ENCODE data around the gene ARIH1.

The ARIH1 gene

DNA sequence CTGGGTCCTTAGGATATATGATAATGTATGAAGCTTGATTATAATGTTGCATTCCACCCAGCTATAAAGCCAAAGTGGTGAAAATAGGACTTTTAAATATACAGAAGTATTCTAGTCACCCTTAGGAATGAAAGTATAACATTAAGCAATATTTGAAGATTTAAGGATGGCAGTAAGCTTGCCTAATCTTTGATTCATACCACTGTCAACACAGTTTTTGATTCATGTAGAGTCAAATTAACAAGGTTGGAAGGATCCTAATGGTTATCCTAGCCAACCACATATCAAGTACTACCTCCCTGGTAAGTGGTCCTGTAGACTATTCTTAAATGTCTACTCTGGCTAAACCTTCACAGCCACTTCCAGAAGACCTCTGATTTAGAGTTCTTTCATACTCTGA, 18.6 kb downstream of the ARIH1 start:
- no peak overlapping the region for H3K4me3 ChIP-seq (ENCODE audit: low read depth, low read length)
- TF ChIP-seq, protein P1, sequence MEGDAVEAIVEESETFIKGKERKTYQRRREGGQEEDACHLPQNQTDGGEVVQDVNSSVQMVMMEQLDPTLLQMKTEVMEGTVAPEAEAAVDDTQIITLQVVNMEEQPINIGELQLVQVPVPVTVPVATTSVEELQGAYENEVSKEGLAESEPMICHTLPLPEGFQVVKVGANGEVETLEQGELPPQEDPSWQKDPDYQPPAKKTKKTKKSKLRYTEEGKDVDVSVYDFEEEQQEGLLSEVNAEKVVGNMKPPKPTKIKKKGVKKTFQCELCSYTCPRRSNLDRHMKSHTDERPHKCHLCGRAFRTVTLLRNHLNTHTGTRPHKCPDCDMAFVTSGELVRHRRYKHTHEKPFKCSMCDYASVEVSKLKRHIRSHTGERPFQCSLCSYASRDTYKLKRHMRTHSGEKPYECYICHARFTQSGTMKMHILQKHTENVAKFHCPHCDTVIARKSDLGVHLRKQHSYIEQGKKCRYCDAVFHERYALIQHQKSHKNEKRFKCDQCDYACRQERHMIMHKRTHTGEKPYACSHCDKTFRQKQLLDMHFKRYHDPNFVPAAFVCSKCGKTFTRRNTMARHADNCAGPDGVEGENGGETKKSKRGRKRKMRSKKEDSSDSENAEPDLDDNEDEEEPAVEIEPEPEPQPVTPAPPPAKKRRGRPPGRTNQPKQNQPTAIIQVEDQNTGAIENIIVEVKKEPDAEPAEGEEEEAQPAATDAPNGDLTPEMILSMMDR (IDR thresholded peaks at IDR 0.05; ENCODE audit: low read depth, low read length, missing control alignments) = no peak
- no peak for DNase-seq (ENCODE audit: low read depth)
- in situ Hi-C loops (cut with HindIII; ENCODE audit: low sequenced_read_pairs) = loop anchor here (10.0 kb wide), 1 partner anchor 218 kb away; the partner anchor contains the start of gene PARP6

- TF ChIP-seq, protein P1 (IDR thresholded peaks at IDR 0.05; ENCODE audit: low read depth, low read length, missing control alignments) = no peak
- no peak for DNase-seq (ENCODE audit: low read depth)
- no peak overlapping the region for H3K4me3 ChIP-seq (ENCODE audit: low read depth, low read length)
- in situ Hi-C loops (cut with HindIII; ENCODE audit: low sequenced_read_pairs) = loop anchor here (10.0 kb wide), 1 partner anchor 218 kb away; the partner anchor contains the start of gene PARP6
Observed at GRCh38 chr15:72493220-72493619, 19.1 kb downstream of the ARIH1 start.

GRCh38 chr15:72495007-72495406, 20.9 kb downstream of the ARIH1 start:
- TF ChIP-seq, protein P1 (IDR thresholded peaks at IDR 0.05; ENCODE audit: low read depth, low read length, missing control alignments) = no peak
- DNase-seq (ENCODE audit: low read depth) = no peak

DNA sequence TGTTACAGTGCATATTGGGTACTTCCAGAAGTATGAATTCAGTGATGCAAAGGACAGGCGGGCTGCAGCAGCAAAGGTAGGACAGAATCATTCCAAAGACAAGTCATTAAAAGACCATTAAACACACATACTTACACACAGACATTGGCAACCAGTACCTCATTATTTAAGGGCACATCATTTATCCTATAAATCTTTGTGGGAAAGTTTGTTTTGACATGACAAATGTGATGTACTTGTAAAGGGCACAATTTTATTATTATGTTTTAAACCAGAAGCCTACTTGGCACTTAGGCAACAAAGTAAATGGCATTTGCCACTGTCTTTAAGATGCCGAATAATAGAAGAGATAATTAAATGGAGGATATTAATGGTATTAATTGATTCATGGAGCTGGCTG, 22.7 kb downstream of the ARIH1 start:
- in situ Hi-C loops (cut with HindIII; ENCODE audit: low sequenced_read_pairs) = loop anchor here (10.0 kb wide), 1 partner anchor 222 kb away; the partner anchor contains the start of gene PARP6
- H3K4me3 ChIP-seq (ENCODE audit: low read depth, low read length) = no peak overlapping the region
- DNase-seq (ENCODE audit: low read depth) = no peak
- TF ChIP-seq, protein P1 (IDR thresholded peaks at IDR 0.05; ENCODE audit: low read depth, low read length, missing control alignments) = no peak

More at GRCh38 chr15:72495007-72495406, 20.9 kb downstream of the ARIH1 start:
- no peak overlapping the region for H3K4me3 ChIP-seq (ENCODE audit: low read depth, low read length)
- in situ Hi-C loops (cut with HindIII; ENCODE audit: low sequenced_read_pairs) = loop anchor here (10.0 kb wide), 1 partner anchor 220 kb away; the partner anchor contains the start of gene PARP6

- DNase-seq (ENCODE audit: low read depth) = no peak
- no peak overlapping the region for H3K4me3 ChIP-seq (ENCODE audit: low read depth, low read length)
- in situ Hi-C loops (cut with HindIII; ENCODE audit: low sequenced_read_pairs) = loop anchor here (10.0 kb wide), 1 partner anchor 223 kb away; the partner anchor contains the start of gene PARP6
- TF ChIP-seq, protein P1 (IDR thresholded peaks at IDR 0.05; ENCODE audit: low read depth, low read length, missing control alignments) = no peak
Observed at GRCh38 chr15:72497402-72497801, 23.3 kb downstream of the ARIH1 start.

DNA sequence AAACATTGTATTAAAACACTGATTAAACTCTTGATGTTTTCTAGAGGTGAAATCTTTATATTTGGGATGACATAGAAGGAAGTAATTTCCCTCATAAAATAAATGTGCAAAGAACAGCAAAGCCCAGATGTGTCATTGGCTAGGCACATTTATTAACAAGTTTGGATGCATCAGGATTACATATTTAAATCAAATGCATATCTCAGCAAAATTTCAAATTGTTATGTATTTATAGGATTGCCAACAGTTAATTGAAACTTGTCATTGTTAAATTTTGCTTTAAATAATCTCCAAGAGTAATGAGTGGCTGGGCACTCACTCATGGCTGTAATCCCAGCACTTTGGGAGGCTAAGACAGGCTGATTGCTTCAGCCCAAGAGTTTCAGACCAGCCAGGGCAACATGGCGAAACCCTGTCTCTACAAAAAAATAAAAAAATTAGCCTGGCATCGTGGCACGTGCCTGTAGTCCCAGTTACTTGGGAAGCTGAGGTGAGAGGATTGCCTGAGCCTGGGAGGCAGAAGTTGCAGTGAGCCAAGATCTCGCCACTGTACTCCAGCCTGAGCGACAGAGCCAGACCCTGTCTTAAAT, 28.2 kb downstream of the ARIH1 start:
- TF ChIP-seq, protein P1 (IDR thresholded peaks at IDR 0.05; ENCODE audit: low read depth, low read length, missing control alignments) = no peak
- in situ Hi-C loops (cut with HindIII; ENCODE audit: low sequenced_read_pairs) = no loop called here
- no peak overlapping the region for H3K4me3 ChIP-seq (ENCODE audit: low read depth, low read length)
- no peak for DNase-seq (ENCODE audit: low read depth)

Measured in astrocyte of the cerebellum (primary cell).